Osteocyte (in vitro differentiated cells): ENCODE data around the gene COL15A1. TPM values are rescaled to one million over a fixed set of nuclear protein-coding genes. Genes with fewer than 3 reads are reported as not detected.

Experiments used
- DNase-seq: peaks from one replicate; pipeline ENCODE4 v3.0.0; 2021; ENCODE audit warnings: mixed read lengths; ENCODE audit not compliant: unreplicated experiment; ENCODE audit errors: extremely low spot score
- H3K27ac Mint-ChIP-seq: one replicate; pipeline ENCODE4 v1.8.0; 2021; ENCODE audit warnings: mild to moderate bottlenecking, mixed read lengths; ENCODE audit not compliant: unreplicated experiment
- H3K27me3 Mint-ChIP-seq: one replicate; pipeline ENCODE4 v1.8.0; 2021; ENCODE audit warnings: mixed read lengths; ENCODE audit not compliant: unreplicated experiment
- H3K36me3 Mint-ChIP-seq: one replicate; pipeline ENCODE4 v1.8.0; 2021; ENCODE audit warnings: mixed read lengths; ENCODE audit not compliant: unreplicated experiment
- H3K4me1 Mint-ChIP-seq: one replicate; pipeline ENCODE4 v1.8.0; 2021; ENCODE audit warnings: mixed read lengths; ENCODE audit not compliant: unreplicated experiment
- H3K4me3 Mint-ChIP-seq: one replicate; pipeline ENCODE4 v1.8.0; 2021; ENCODE audit warnings: mild to moderate bottlenecking, moderate library complexity, mixed read lengths; ENCODE audit not compliant: unreplicated experiment
- H3K9me3 Mint-ChIP-seq: one replicate; pipeline ENCODE4 v1.8.0; 2021; ENCODE audit warnings: mixed read lengths; ENCODE audit not compliant: unreplicated experiment
- CTCF ChIP-seq: fragments of 200-600 bp; sonication (generic); IDR thresholded peaks from 2 replicates; pipeline ENCODE4 v1.5.0; 2021; ENCODE audit warnings: antibody characterized with exemption, mild to moderate bottlenecking, moderate library complexity
- total RNA-seq: library from RNA; stranded (reverse); gene quantifications from 2 replicates; pipeline ENCODE4 v1.2.1, GENCODE V29; 2021

Gene COL15A1
- total RNA-seq, 1 donor from 2014 or later = 0.81 TPM

GRCh38 chr9:98913044-98913443 is 30.7 kb upstream of the COL15A1 start:
- peaks cover 20% of the 10 kb centered on the region for H3K4me1 Mint-ChIP-seq
- H3K27me3 Mint-ChIP-seq = peaks cover 16% of the 10 kb centered on the region
- no peak for TF ChIP-seq CTCF
- H3K4me3 Mint-ChIP-seq = no peak overlapping the region
- no peaks in the 10 kb centered on the region for H3K9me3 Mint-ChIP-seq
- no peak overlapping the region for H3K27ac Mint-ChIP-seq
- no peaks in the 10 kb centered on the region for H3K36me3 Mint-ChIP-seq
- peak; percentile 30 for DNase-seq

GRCh38 chr9:98913705-98914104 is 30.0 kb upstream of the COL15A1 start:
- Mint-ChIP-seq H3K9me3 (no peaks in the 10 kb centered on the region), H3K36me3 (no peaks in the 10 kb centered on the region), H3K27ac (no peak overlapping the region), H3K4me1 (peaks cover 13% of the 10 kb centered on the region), H3K4me3 (no peak overlapping the region), H3K27me3 (peaks cover 16% of the 10 kb centered on the region)
- no peak for TF ChIP-seq CTCF
- peak; percentile 46 for DNase-seq

- H3K4me3 Mint-ChIP-seq = no peak overlapping the region
- H3K36me3 Mint-ChIP-seq = no peaks in the 10 kb centered on the region
- H3K27me3 Mint-ChIP-seq = peaks cover 32% of the 10 kb centered on the region
- TF ChIP-seq CTCF = no peak
- H3K4me1 Mint-ChIP-seq = no peaks in the 10 kb centered on the region
- H3K27ac Mint-ChIP-seq = no peak overlapping the region
- peak; percentile 38 for DNase-seq
- no peaks in the 10 kb centered on the region for H3K9me3 Mint-ChIP-seq
Observed at GRCh38 chr9:98915599-98915998, 28.1 kb upstream of the COL15A1 start.

- Mint-ChIP-seq H3K27ac (no peak overlapping the region), H3K27me3 (peaks cover 37% of the 10 kb centered on the region), H3K36me3 (no peaks in the 10 kb centered on the region), H3K9me3 (no peaks in the 10 kb centered on the region), H3K4me3 (no peak overlapping the region), H3K4me1 (no peaks in the 10 kb centered on the region)
- TF ChIP-seq CTCF = no peak
- DNase-seq = peak; percentile 70
Observed at GRCh38 chr9:98916660-98917059, 27.0 kb upstream of the COL15A1 start.

- H3K4me1 Mint-ChIP-seq = peaks cover 4% of the 10 kb centered on the region
- H3K4me3 Mint-ChIP-seq = no peak overlapping the region
- no peak for TF ChIP-seq CTCF
- no peaks in the 10 kb centered on the region for H3K36me3 Mint-ChIP-seq
- DNase-seq = no peak
- H3K9me3 Mint-ChIP-seq = no peaks in the 10 kb centered on the region
- no peak overlapping the region for H3K27ac Mint-ChIP-seq
- peaks cover 33% of the 10 kb centered on the region for H3K27me3 Mint-ChIP-seq
Observed at GRCh38 chr9:98917746-98918487, 25.8 kb upstream of the COL15A1 start.
